Measurements from ENCODE around the gene FAAH. TPM values are rescaled to one million over a fixed set of nuclear protein-coding genes. Genes with fewer than 3 reads are reported as not detected.

FAAH gene
- total and polyA plus RNA-seq, 2 donors (not counting 1 experiment from before 2014, with no cell fraction given), result 0.61 to 1.7 TPM

DNA sequence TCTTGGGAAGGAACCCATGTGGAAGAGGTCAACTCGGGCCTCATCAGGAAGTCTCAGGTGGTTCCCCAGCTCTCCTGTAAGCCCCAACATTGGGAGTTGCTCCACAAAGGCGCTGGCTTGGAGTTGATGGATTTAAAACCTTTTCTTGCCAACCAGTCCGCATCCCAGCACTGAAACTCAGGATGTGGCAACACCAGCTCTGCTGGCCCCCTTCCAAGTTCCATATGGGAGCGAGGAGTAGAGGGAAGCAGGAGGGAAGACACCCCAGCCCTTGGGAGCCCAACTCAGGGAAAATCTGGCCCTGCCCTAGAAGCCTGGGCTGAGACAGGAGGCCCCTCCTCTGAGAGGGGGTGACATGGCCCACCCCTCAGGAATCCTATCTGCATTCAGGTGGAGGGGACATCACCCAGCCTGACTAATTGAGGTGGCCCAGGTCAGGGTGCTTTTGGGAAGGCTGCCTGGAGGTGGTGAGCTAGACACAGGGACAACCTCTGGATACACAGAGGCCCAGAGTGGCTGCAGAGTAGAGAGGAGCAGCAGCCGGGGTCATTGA, 62.4 kb downstream of the FAAH start:
- H3K36me3 ChIP-seq (ENCODE audit: control insufficient read depth, insufficient read depth, low read length), result no peaks in the 10 kb centered on the region
- peak in 1 of 2 donors; percentile 21 for DNase-seq (ENCODE audit: low read depth in 2 of 2)
- TF ChIP-seq CTCF (conservative IDR thresholded peaks at IDR 0.05 in 1 of 2, IDR thresholded peaks at IDR 0.05 in 1 of 2; ENCODE audit: low read depth in 1 of 2, low read length in 2 of 2) (no peak), EZH2 (IDR thresholded peaks at IDR 0.05; ENCODE audit: low read length, missing control alignments) (no peak)
- H3K27ac ChIP-seq (ENCODE audit: insufficient read depth, low read length), result no peak overlapping the region
- no peaks in the 10 kb centered on the region for H3K9me3 ChIP-seq (ENCODE audit: control insufficient read depth, insufficient read depth, low read depth, low read length)
- no peak overlapping the region for H2AFZ ChIP-seq (ENCODE audit: low read length)
- H3K79me2 ChIP-seq (ENCODE audit: control insufficient read depth, insufficient read depth, low read length), result no peaks in the 10 kb centered on the region
- H3K4me1 ChIP-seq (ENCODE audit: control insufficient read depth, extremely low read depth, insufficient read depth, low read length), result no peaks in the 10 kb centered on the region
- no peak overlapping the region for H3K9ac ChIP-seq (ENCODE audit: insufficient read depth, low read length)
- H3K4me3 ChIP-seq (replicated peaks in 1 of 4; ENCODE audit: control extremely low read depth in 1 of 4, insufficient read depth in 1 of 4, low read depth in 3 of 4, low read length in 4 of 4), result no peak overlapping the region
- H3K4me2 ChIP-seq (ENCODE audit: extremely low read depth, insufficient read depth, low read length), result no peak overlapping the region
- no peaks in the 10 kb centered on the region for H4K20me1 ChIP-seq (ENCODE audit: control insufficient read depth, extremely low read depth, insufficient read depth, low read length)
- peaks cover 10% of the 10 kb centered on the region for H3K27me3 ChIP-seq (ENCODE audit: control insufficient read depth, insufficient read depth, low read length)

DNA sequence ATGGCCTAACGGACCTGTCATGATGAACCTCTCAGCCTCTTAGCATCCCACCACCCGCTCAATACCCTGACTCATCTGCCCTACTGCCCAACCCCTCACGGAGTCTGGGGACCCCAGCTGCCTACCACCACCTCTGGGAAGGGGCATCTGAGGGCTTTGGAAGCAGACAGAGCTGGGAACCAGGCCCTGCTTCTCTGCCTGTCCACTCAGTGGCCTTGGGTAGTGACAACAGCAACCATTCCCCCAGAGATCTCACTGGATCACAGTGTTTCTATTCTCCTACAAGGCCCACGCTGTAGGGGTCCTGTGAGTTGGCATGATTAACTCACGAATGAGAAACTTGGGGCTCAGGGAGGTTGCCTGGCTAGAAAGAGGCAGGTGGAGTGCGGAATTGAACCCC, 63.1 kb downstream of the FAAH start:
- H3K27me3 ChIP-seq (ENCODE audit: control insufficient read depth, insufficient read depth, low read length), result peaks cover 10% of the 10 kb centered on the region

GRCh38 chr1:46458190-46458589, 64.1 kb downstream of the FAAH start:
- no peak overlapping the region for H3K4me2 ChIP-seq (ENCODE audit: extremely low read depth, insufficient read depth, low read length)
- peaks cover 10% of the 10 kb centered on the region for H3K27me3 ChIP-seq (ENCODE audit: control insufficient read depth, insufficient read depth, low read length)
- no peaks in the 10 kb centered on the region for H3K36me3 ChIP-seq (ENCODE audit: control insufficient read depth, insufficient read depth, low read length)
- H3K27ac ChIP-seq (ENCODE audit: insufficient read depth, low read length), result no peak overlapping the region
- H2AFZ ChIP-seq (ENCODE audit: low read length), result no peak overlapping the region
- no peaks in the 10 kb centered on the region for H4K20me1 ChIP-seq (ENCODE audit: control insufficient read depth, extremely low read depth, insufficient read depth, low read length)
- no peaks in the 10 kb centered on the region for H3K9me3 ChIP-seq (ENCODE audit: control insufficient read depth, insufficient read depth, low read depth, low read length)
- no peaks in the 10 kb centered on the region for H3K79me2 ChIP-seq (ENCODE audit: control insufficient read depth, insufficient read depth, low read length)
- H3K4me1 ChIP-seq (ENCODE audit: control insufficient read depth, extremely low read depth, insufficient read depth, low read length), result no peaks in the 10 kb centered on the region
- TF ChIP-seq CTCF (conservative IDR thresholded peaks at IDR 0.05 in 1 of 2, IDR thresholded peaks at IDR 0.05 in 1 of 2; ENCODE audit: low read depth in 1 of 2, low read length in 2 of 2) (no peak), EZH2 (IDR thresholded peaks at IDR 0.05; ENCODE audit: low read length, missing control alignments) (no peak)
- no peak overlapping the region for H3K9ac ChIP-seq (ENCODE audit: insufficient read depth, low read length)
- DNase-seq (ENCODE audit: low read depth in 2 of 2), result no peak
- H3K4me3 ChIP-seq (replicated peaks in 1 of 4; ENCODE audit: control extremely low read depth in 1 of 4, insufficient read depth in 1 of 4, low read depth in 3 of 4, low read length in 4 of 4), result no peak overlapping the region

More for the DNA sequence above, 63.1 kb downstream of the FAAH start:
- no peak overlapping the region for H3K9ac ChIP-seq (ENCODE audit: insufficient read depth, low read length)
- H3K4me3 ChIP-seq (replicated peaks in 1 of 4; ENCODE audit: control extremely low read depth in 1 of 4, insufficient read depth in 1 of 4, low read depth in 3 of 4, low read length in 4 of 4), result no peak overlapping the region
- no peak overlapping the region for H3K4me2 ChIP-seq (ENCODE audit: extremely low read depth, insufficient read depth, low read length)
- no peak overlapping the region for H3K27ac ChIP-seq (ENCODE audit: insufficient read depth, low read length)
- H2AFZ ChIP-seq (ENCODE audit: low read length), result no peak overlapping the region
- no peaks in the 10 kb centered on the region for H3K79me2 ChIP-seq (ENCODE audit: control insufficient read depth, insufficient read depth, low read length)
- no peak for TF ChIP-seq CTCF (conservative IDR thresholded peaks at IDR 0.05 in 1 of 2, IDR thresholded peaks at IDR 0.05 in 1 of 2; ENCODE audit: low read depth in 1 of 2, low read length in 2 of 2)
- TF ChIP-seq EZH2 (IDR thresholded peaks at IDR 0.05; ENCODE audit: low read length, missing control alignments), result no peak
- DNase-seq (ENCODE audit: low read depth in 2 of 2), result no peak
- H3K9me3 ChIP-seq (ENCODE audit: control insufficient read depth, insufficient read depth, low read depth, low read length), result no peaks in the 10 kb centered on the region
- no peaks in the 10 kb centered on the region for H3K4me1 ChIP-seq (ENCODE audit: control insufficient read depth, extremely low read depth, insufficient read depth, low read length)
- no peaks in the 10 kb centered on the region for H4K20me1 ChIP-seq (ENCODE audit: control insufficient read depth, extremely low read depth, insufficient read depth, low read length)
- H3K36me3 ChIP-seq (ENCODE audit: control insufficient read depth, insufficient read depth, low read length), result no peaks in the 10 kb centered on the region
